GM23338 (cell line): ENCODE results near the gene TRDN. TPM values are rescaled to one million over a fixed set of nuclear protein-coding genes. Genes with fewer than 3 reads are reported as not detected.

Experiments used
- ATAC-seq: fragments of 200-7000 bp; cut with Tn5 transposase; 3 replicates; pipeline ENCODE4 v1.9.1; 2020
- DNase-seq: peaks from one replicate; pipeline ENCODE4 v3.0.0-alpha.2; 2015; ENCODE audit warnings: low spot score
- H2AFZ ChIP-seq: fragments of 200-600 bp; sonication (generic); 2 replicates; pipeline ENCODE4 v1.8.0; 2016; ENCODE audit warnings: antibody characterized with exemption, mild to moderate bottlenecking, moderate library complexity
- H3F3A ChIP-seq: fragments of 200-600 bp; sonication (generic); replicated peaks from 2 replicates; pipeline ENCODE4 v1.8.0; 2017; ENCODE audit warnings: antibody characterized with exemption, mixed run types, low read depth
- H3K27ac ChIP-seq: fragments of 200-600 bp; sonication (generic); 2 replicates; pipeline ENCODE4 v1.6.1; 2016; ENCODE audit warnings: low read depth
- H3K27me3 ChIP-seq: fragments of 200-600 bp; sonication (generic); 2 replicates; pipeline ENCODE4 v1.8.0; 2016; ENCODE audit warnings: mild to moderate bottlenecking, mixed run types, moderate library complexity; ENCODE audit not compliant: insufficient read depth
- H3K36me3 ChIP-seq: fragments of 200-600 bp; sonication (generic); 2 replicates; pipeline ENCODE4 v1.8.0; 2016; ENCODE audit warnings: mild to moderate bottlenecking; ENCODE audit not compliant: insufficient read depth
- H3K4me1 ChIP-seq: fragments of 200-600 bp; sonication (generic); 2 replicates; pipeline ENCODE4 v1.8.0; 2016; ENCODE audit warnings: mild to moderate bottlenecking, moderate library complexity; ENCODE audit not compliant: insufficient read depth
- H3K4me2 ChIP-seq: fragments of 200-600 bp; sonication (generic); 2 replicates; pipeline ENCODE4 v1.7.1; 2017; ENCODE audit warnings: mixed run types
- H3K4me3 ChIP-seq: fragments of 200-600 bp; sonication (generic); 2 replicates; pipeline ENCODE4 v1.6.1; 2016; ENCODE audit warnings: mixed run types
- H3K79me2 ChIP-seq: fragments of 200-600 bp; sonication (generic); replicated peaks from 2 replicates; pipeline ENCODE4 v1.8.0; 2017; ENCODE audit warnings: mild to moderate bottlenecking; ENCODE audit not compliant: insufficient read depth
- H3K9me2 ChIP-seq: fragments of 200-600 bp; sonication (generic); 2 replicates; pipeline ENCODE4 v1.8.0; 2017; ENCODE audit not compliant: insufficient read depth
- H4K20me1 ChIP-seq: fragments of 200-600 bp; sonication (generic); replicated peaks from 2 replicates; pipeline ENCODE4 v1.8.0; 2017; ENCODE audit warnings: mild to moderate bottlenecking; ENCODE audit not compliant: insufficient read depth
- H3K27ac Mint-ChIP-seq: 2 replicates; pipeline ENCODE4 v1.8.0; 2020; ENCODE audit warnings: inconsistent platforms, mild to moderate bottlenecking, moderate library complexity, mixed read lengths
- H3K27me3 Mint-ChIP-seq: 3 replicates; pipeline ENCODE4 v1.8.0; 2022; ENCODE audit warnings: low read depth, mild to moderate bottlenecking, moderate library complexity, mixed read lengths, inconsistent platforms; ENCODE audit not compliant: insufficient read depth, poor library complexity
- H3K36me3 Mint-ChIP-seq: 3 replicates; pipeline ENCODE4 v1.8.0; 2021; ENCODE audit warnings: low read depth, mild to moderate bottlenecking, inconsistent platforms, moderate library complexity, mixed read lengths
- H3K4me1 Mint-ChIP-seq: 3 replicates; pipeline ENCODE4 v1.8.0; 2020; ENCODE audit warnings: mild to moderate bottlenecking, inconsistent platforms, mixed read lengths
- H3K4me3 Mint-ChIP-seq: 3 replicates; pipeline ENCODE4 v1.8.0; 2021; ENCODE audit warnings: moderate library complexity, mild to moderate bottlenecking, inconsistent platforms, mixed read lengths
- H3K9me3 Mint-ChIP-seq: 3 replicates; pipeline ENCODE4 v1.8.0; 2020; ENCODE audit warnings: moderate library complexity, mild to moderate bottlenecking, inconsistent platforms, mixed read lengths
- CREB1 ChIP-seq: fragments of 250-450 bp; sonication (Bioruptor Pico); IDR thresholded peaks from 2 replicates; pipeline ENCODE4 v1.5.0; 2020; ENCODE audit warnings: low read depth, mild to moderate bottlenecking, moderate library complexity
- CTCF ChIP-seq, 2 experiments: fragments of 200-600 bp in 1 of 2; sonication (generic) in 1 of 2; conservative IDR thresholded peaks; 2 replicates each; pipeline versions ENCODE4 v1.5.1 to v1.6.1; 2016 to 2017; ENCODE audit warnings: antibody characterized with exemption in 2 of 2, low read depth in 2 of 2, mild to moderate bottlenecking in 2 of 2, moderate library complexity in 1 of 2
- ETS1 ChIP-seq: IDR thresholded peaks from 2 replicates; pipeline ENCODE4 v1.6.1; 2016; ENCODE audit warnings: antibody characterized with exemption
- EZH2 ChIP-seq: fragments of 200-600 bp; sonication (generic); IDR thresholded peaks from one replicate; pipeline ENCODE4 v1.8.0; 2017; ENCODE audit warnings: antibody characterized with exemption, mild to moderate bottlenecking, low read depth; ENCODE audit not compliant: unreplicated experiment
- EZH2phosphoT487 ChIP-seq: fragments of 200-600 bp; sonication (generic); IDR thresholded peaks from one replicate; pipeline ENCODE4 v1.8.1; 2018; ENCODE audit warnings: antibody characterized with exemption; ENCODE audit not compliant: unreplicated experiment
- JUNB ChIP-seq: IDR thresholded peaks from one replicate; pipeline ENCODE4 v1.6.1; 2016; ENCODE audit warnings: antibody characterized with exemption; ENCODE audit not compliant: unreplicated experiment
- NANOG ChIP-seq: IDR thresholded peaks from 2 replicates; pipeline ENCODE4 v1.6.1; 2016; ENCODE audit warnings: antibody characterized with exemption, borderline replicate concordance
- POLR2AphosphoS5 ChIP-seq: IDR thresholded peaks from 2 replicates; pipeline ENCODE4 v1.6.1; 2016; ENCODE audit warnings: antibody characterized with exemption, low read depth
- REST ChIP-seq: IDR thresholded peaks from one replicate; pipeline ENCODE4 v1.6.1; 2018; ENCODE audit warnings: antibody characterized with exemption; ENCODE audit not compliant: unreplicated experiment
- STAT1 ChIP-seq: IDR thresholded peaks from one replicate; pipeline ENCODE4 v1.6.1; 2016; ENCODE audit warnings: antibody characterized with exemption; ENCODE audit not compliant: unreplicated experiment
- ZNF114 ChIP-seq: fragments of 250-450 bp; sonication (Bioruptor Pico); IDR thresholded peaks from 2 replicates; pipeline ENCODE4 v1.5.0; 2020; ENCODE audit warnings: mild to moderate bottlenecking, moderate library complexity
- ZNF331 ChIP-seq: fragments of 250-450 bp; sonication (Bioruptor Pico); IDR thresholded peaks from 2 replicates; pipeline ENCODE4 v1.5.0; 2020; ENCODE audit warnings: low read depth, mild to moderate bottlenecking, moderate library complexity
- ZNF462 ChIP-seq: fragments of 250-450 bp; sonication (Bioruptor Pico); IDR thresholded peaks from 2 replicates; pipeline ENCODE4 v1.5.0; 2020; ENCODE audit warnings: mild to moderate bottlenecking, moderate library complexity
- polyA plus RNA-seq: library from polyadenylated mRNA; unstranded; fragments of >200 nt; fragmentation: Nextera tagmentation; extraction: Ambion mirVana; gene quantifications from 2 replicates; pipeline ENCODE4 v1.2.1, GENCODE V29; 2016
- total RNA-seq: library from RNA; depleted of rRNA; stranded (reverse); fragments of >200 nt; shearing (Covaris generic); gene quantifications from 2 replicates; pipeline ENCODE4 v1.2.3, GENCODE V29; 2014

The TRDN gene
- total and polyA plus RNA-seq, 2 experiments from 2014 or later = 35.5 to 137 TPM

- H2AFZ ChIP-seq = no peak overlapping the region
- no peaks in the 10 kb centered on the region for H3K9me2 ChIP-seq
- Mint-ChIP-seq H3K27ac (no peak overlapping the region), H3K27me3 (no peaks in the 10 kb centered on the region), H3K4me3 (no peak overlapping the region), H3K4me1 (peaks cover 21% of the 10 kb centered on the region), H3K36me3 (no peaks in the 10 kb centered on the region), H3K9me3 (no peaks in the 10 kb centered on the region)
- H4K20me1 ChIP-seq = no peaks in the 10 kb centered on the region
- H3K27me3 ChIP-seq = no peaks in the 10 kb centered on the region
- H3K79me2 ChIP-seq = no peaks in the 10 kb centered on the region
- peaks cover 24% of the 10 kb centered on the region for H3K4me1 ChIP-seq
- no peak for TF ChIP-seq POLR2AphosphoS5
- no peak for TF ChIP-seq NANOG
- no peak for TF ChIP-seq CREB1 (CRISPR knock-in tag)
- TF ChIP-seq ETS1 = no peak
- TF ChIP-seq STAT1 = no peak
- TF ChIP-seq ZNF331 (CRISPR knock-in tag) = no peak
- TF ChIP-seq CTCF (conservative IDR thresholded peaks at IDR 0.05; ENCODE audit: low read depth in 2 of 2) = no peak
- no peak for TF ChIP-seq ZNF114 (CRISPR knock-in tag)
- no peak for TF ChIP-seq JUNB
- no peak for TF ChIP-seq REST
- TF ChIP-seq ZNF462 (CRISPR knock-in tag) = no peak
- no peak for TF ChIP-seq EZH2phosphoT487
- TF ChIP-seq EZH2 = no peak
- no peaks in the 10 kb centered on the region for H3K36me3 ChIP-seq
- ATAC-seq (no peak), DNase-seq (no peak)
- H3K4me2 ChIP-seq = no peak overlapping the region
- no peak overlapping the region for H3K27ac ChIP-seq
- no peaks in the 10 kb centered on the region for H3F3A ChIP-seq
- no peak overlapping the region for H3K4me3 ChIP-seq
Observed at GRCh38 chr6:123420512-123420911, 216.2 kb downstream of the TRDN start.
